CD4-positive, alpha-beta T cell treated with Interleukin-1 beta for 1 hour (primary cell): Measurements from ENCODE around the gene STC2.
A peak's percentile ranks its signal among the peaks of the same experiment; 100 is the strongest.
"Not testable (repeated sequence)": the region's sequence is repeated elsewhere in the genome, so short reads cannot be mapped to it uniquely, and the experiment has no call there.

Experiments used
- DNase-seq, 2 donors: peaks; one replicate each; pipeline ENCODE4 v3.0.0-alpha.2; 2020 to 2022

The STC2 gene

DNA sequence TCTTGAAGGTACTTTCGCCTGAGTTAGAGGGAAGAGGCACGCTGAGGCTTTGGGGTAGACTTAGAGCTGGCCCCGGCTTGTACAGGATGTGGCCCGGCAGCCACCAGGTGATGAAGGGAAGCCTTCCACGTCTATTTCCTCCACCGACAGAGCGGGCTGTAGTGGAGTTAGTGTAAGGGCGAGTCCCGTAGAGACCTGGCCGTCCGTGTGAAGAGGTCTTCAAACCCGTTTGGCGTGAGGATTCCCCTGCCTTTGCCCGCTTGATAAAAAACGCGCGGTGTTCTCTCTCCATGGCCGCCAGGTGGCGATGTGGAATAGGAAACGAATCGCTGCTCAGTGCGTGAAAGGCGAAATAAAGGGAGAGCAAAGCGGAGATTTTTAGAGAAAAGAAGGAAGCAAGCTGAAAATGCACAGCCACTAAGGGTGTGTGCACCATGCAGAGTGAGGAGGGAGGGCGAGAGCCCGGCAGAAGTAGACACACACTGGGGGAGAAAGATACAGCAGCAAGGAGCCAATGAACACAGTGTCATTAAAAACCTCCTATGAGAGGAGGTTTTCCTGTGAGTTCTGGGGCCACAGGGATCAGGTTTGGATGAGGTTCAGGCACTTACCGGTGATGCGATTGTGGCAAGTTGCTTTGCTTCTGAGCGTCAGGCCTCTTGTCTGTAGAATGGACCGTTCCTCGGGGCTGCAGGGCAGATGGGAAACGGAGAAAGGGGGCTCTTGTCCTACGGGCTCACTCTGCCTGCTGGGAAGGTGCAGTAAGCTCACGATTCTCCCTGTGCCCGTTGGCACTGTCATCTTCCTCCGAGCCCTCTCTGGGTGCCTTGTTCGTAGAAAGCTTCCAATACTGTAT is 34.2 kb downstream of the STC2 start:
- DNase-seq = peak; percentile 47 to 58

DNA sequence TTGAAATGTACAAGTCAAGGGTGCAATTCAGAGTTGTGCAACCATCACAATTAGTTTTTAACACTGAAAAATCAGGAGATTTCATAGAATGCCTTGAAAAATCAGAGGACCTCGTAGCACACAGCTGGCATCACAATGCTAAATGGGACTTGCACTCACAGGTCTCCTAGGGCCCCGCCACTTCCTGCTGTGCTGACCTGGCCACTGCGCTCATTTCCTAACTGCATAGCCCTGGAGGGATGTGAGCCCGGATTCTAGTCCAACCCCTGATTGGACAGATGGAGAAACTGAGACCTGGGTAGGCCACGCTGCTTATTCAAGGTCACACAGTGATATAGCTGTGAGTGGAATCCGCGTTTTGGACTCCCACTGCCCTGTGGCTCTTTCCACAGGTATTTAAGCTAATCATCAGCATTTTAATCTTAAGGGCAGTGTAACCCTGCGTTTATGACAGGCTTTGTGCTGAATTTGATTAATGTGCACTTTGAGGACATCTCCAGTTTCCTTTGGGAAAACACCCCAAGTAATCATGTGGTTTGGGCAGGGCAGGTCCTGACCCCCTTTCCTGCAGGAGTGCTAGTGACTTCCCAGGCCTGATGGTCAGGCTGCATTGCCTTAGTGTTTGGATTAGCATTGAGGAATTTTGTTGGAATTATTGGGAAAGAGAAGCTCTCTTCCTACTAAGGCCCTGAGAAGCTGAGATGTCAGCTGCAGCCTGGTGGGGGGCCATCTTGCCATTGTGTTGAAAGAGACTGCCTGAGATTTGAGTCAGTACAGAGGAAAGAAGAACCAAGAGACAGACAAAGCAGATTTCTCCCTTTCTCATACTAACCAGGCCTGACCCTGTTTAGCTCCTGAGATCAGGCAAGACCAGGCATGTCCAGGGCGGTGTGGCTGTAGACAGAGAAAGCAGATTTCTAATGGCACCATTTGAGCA is 36.2 kb downstream of the STC2 start:
- no peak for DNase-seq

DNA sequence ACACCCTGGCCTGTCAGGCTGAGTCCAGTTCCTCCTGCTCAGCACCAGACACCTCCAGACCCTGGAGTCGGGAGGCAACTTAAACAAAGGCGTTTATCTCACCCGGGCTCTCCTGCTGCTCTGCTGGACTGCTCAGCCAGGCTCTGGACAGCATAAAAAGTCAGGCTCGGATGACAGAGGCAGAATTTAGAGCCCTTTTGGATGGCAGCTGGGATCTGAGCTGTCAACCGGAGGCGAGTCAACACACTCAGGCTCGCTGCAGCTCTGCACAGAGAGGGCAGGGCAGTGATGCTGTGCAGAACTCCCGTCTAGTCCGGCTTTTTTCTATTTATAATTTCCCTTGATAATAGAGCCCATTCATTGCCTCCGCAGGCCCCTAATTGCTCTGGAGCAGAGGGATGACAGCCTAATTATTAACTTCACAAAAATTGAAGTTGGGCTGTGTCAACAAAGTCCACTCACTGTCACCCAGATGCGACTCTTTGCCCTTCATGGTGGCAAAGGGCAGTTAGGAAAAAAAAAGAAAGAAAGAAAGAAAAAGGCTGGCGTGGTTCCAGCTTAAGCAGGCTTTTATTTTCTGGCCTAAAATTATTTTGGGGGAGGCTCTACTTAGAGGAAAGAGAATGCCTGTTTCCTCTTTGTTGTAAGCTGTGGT is 37.6 kb downstream of the STC2 start:
- no peak for DNase-seq

DNA sequence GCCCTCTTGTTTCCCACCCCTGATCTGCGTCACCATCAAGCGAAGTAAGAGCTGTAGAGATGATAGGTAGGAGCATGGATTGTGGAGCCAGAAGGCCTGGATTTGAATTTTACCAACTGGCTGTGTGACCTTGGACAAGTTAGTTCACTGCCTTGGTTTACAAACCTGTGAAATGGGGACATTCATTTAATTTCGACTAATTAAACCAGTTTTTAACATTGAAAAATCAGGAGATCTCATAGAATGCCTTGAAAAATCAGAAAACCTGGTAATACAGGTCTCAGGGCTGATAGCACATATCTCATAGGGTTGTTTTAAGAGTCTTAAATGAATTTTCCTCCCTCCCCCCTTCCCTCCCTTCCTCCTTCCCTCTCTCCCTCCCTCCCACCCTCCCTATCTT is 38.8 kb downstream of the STC2 start:
- no peak for DNase-seq

DNA sequence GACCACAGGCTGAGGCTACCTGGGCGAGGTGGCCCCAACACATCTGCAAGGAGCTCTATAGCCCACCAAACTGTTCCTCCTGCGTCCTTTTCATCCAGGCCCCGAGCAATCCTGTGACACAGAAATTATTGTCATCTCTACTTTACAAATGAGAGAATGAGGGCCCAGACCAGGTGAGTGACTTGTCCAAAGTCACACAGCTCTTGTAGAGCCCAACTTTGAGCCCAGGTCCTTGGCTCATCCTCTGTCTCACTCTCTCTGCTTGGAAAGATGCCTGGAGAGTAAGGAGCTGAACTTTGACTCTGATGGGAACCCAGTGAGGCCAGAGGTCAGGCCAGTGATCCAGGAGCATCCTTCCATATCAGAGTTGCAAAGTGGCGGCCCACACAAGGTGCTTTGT is 39.6 kb downstream of the STC2 start:
- DNase-seq = no peak

DNA sequence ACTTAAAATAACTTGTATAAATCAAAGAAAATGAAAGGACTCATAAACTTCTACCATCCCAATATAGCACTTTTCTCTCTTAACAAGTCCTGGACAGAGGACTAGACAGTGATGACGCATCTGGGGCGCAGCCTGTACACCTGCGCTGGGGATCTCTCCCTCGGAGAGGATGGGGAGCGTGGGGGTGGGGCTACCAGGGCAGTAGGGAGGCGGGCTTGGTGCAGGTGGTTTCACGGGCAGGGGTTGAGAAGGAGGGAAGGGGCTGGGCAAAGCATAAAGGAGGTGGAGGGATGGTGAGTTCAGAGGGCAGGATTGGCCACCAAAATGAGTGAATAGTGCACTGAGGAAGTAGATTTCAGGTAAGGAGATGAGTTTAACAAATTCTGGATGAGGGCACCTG is 41.1 kb downstream of the STC2 start:
- DNase-seq = no peak

DNA sequence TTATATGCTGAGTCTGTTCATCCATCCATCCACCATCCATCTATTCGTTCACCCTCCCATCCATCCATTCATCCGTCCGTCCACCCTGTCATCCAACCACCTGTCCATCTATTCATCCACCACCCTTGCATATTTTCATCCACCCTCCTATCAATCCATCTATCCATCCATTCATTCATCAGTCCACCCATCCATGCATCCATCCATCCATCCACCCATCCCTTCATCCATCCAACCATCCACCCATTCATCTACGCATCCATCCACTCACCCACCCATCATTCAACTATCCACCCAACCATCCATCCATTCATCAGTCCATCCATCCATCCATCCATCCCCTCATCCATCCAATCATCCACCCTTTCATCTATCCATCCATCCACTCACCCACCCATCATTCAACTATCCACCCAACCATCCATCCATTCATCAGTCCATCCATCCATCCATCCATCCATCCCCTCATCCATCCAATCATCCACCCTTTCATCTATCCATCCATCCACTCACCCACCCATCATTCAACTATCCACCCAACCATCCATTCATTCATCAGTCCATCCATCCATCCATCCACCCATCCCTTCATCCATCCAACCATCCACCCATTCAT is 43.8 kb downstream of the STC2 start:
- DNase-seq = not testable (repeated sequence)

DNA sequence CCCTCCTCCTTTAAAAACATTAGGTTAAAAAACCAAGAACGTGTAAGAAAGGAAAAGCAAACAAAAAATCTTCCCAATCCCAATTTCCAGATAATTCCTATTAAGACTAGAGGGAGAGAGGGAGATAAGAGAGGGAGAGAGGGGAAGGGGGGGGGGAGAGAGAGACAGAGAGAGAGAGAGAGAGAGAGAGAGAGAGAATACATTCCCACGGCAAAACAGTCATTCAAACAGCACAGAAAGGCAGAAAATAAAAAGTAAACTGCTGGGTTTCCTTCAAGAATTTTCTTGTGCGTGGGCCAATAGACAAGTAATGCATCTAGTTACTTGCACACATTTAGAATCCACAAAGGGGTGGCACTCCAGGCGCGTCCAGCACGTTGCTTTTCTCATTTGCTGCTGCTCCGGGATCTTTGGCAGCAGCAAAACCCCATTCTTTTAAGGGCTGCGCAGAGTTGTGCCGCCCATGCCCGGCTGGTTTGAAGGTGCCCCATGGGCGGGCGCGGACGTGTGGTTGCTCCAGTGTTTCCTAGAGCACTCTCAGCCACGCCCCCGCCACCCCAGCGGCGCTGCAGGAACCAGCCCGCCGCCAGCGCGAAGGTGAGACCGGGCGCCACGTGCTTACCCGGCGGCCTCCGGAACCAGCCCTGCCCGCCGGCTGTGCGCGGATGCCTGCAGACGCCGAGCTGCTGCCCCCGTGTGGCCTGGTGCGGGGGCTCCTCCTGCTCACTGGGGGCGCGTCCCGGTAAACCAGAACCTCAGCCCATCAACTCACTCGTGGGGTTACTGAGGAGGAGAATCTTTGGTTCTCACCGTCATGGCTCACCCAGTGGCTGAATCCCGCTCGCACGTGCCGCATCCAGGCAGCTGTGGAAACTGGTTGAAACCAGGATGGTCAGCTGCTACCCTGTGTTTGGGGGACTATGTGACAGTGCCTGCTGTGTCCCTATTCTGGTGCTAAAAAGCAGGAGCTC is 44.6 kb downstream of the STC2 start:
- peak; percentile 57 to 58 for DNase-seq

DNA sequence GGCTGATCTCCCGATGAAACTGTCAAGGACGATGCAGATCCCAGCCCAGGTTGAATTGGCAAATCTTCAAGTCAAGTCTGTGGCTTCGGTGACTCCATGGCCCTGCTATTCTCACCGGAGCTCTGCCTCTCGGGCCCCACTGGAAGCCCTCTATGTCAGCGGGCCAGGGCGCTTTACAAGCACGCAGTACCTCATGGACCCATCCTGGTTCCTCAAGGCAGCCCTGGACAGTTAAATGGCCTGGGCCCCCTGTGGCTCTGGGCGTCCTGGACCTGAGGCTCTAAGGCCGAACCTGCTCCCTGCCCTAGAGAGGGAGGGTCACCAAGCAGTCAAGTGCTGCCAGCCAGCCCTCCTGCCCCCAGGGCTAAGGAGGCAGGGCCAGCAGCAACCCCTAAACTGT is 45.3 kb downstream of the STC2 start:
- DNase-seq = no peak

DNA sequence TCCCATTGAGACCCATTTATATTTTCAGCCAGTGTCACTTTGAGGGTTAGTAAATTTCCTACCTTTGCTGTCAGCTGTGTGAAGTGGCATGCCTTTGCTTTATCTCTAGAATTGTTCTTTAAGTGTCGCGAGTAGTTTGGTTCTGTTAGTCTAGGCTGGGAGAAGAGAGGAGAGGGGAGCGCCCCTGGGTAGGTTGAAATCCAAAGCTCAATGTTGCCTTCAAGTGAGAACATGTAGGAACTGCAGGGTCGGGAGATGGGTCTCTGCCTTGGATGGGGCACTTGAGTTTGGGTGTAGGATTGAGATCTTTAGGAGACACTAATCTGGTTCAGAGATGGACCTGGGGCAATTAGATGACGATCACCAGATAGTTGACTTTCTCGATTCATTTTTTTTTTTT is 46.3 kb downstream of the STC2 start:
- DNase-seq = no peak

DNA sequence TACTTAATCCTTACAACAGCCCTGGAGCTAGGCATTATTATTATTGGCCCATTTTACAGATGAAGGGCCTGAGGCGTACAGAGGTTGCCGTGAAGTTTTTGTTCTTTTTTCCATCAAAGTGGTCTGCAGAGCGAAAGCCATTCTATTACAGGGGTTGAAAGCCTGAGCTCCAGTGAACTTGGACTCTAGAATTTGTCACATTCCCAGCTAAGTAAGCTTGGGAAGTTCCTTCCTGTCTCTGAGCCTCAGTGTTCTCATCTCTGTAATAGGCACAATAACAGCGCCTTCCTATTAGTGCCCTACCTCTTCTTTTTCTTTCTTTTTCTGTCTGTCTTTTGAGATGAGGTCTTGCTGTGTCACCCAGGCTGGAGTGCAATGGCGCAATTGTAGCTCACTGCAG is 49.0 kb downstream of the STC2 start:
- no peak for DNase-seq

DNA sequence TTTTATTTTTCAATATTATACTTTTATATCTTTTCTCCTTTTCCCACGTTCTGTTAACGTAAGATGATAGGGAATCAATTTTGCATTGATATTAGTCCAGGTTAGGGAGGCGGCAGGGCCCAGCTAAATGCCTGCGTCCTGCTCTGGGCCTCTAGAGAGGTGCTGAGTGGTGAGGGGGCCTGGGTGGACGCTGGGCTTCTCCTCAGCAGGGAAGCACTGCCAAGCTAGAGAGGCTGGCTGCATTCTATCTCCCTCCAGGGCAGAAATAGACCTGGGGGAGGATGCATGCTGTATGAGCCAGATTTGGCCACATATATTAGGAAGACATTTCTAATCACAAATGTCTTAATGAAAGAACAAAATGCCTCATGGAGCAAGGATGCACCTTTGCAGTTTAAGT is 49.6 kb downstream of the STC2 start:
- DNase-seq = no peak

DNA sequence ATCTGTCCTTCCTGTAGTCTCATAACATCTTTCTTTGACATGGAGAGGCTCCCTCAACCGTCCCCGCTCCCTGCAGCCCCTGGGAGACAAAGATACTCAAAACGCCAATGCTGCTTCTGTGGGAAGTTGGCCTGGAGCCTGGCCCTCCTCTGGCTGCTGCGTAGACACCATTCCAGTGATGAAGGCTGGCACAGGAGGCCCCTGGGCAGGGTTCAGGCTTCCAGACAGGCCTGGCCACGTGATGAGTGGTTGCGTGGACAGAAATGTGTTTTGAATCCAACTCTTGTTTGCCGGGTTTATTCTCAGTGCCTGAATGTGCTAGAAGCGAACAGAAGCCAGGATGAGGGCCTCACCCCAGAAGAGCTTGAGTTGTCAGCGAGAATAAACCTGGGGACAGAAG is 50.0 kb downstream of the STC2 start:
- DNase-seq = no peak

DNA sequence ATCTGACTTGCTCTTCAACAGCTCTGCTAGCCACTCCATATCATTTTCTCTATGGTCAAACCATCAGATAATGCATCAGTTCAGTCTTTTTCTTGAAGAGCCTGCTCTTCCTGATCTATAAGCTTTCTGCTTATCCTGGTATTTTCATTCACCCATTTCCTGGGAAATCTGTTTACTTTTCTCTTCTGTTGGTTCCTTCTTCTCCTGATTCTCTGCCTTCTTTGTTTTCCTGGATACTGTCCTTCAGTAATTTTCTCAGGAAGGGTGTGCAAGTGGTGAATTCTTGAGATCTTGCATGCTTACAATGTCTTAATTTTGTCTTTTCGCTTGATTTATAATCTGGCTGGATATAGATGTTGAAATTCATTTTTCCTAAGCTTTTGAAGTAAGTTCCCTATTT is 53.4 kb downstream of the STC2 start:
- no peak for DNase-seq

DNA sequence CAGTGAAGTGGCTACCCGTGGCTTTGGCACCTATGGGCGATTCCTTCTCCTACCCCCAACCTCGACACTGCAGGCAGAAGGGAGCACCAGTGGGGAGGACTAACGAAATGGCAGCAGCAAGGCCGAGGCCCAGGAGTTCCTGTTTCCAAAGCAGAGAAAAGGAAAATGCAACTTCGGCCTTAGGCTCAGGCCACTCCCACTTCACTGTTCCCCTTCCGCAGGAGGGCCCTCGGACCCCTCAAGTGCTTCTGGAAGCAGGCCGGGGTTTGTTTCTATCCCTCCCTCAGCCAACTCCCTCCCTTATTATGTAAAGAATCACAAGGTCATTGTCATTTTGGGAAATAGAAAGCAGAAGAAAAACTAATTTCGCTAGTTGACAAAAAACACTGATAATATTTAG is 56.8 kb downstream of the STC2 start:
- no peak for DNase-seq

DNA sequence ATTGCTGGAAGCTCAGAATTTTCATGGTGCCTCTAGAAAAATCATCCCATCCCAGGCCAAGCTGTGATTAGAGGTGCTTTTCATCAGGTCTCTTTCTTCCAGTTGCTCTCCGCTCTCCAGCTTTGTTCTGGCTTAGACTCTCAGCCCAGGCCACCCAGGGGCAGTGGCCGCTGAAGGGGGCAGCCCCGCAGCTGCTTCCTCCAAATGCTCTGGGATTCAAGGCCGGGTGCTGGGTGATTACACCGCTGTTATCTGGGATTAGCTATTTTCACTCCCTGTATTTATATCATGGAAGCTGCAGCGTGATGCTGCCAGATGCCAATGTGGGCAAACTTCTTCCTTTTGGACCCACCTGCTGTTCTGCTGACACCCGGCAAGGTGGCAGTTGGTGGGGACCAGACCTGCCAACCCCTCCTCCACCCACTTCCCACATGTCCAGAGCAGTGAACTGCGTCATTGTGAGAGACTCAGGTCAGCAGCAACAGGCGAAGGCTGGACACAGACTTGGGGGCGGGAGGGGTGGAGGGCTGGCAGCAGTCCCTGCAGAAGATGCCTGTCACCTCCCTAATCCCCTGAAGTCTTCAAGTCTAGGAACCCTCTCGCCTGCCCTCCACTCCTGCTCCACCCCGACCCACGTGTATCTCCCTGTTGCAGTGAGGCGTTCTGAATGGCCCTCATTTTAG is 59.3 kb downstream of the STC2 start:
- DNase-seq = no peak

DNA sequence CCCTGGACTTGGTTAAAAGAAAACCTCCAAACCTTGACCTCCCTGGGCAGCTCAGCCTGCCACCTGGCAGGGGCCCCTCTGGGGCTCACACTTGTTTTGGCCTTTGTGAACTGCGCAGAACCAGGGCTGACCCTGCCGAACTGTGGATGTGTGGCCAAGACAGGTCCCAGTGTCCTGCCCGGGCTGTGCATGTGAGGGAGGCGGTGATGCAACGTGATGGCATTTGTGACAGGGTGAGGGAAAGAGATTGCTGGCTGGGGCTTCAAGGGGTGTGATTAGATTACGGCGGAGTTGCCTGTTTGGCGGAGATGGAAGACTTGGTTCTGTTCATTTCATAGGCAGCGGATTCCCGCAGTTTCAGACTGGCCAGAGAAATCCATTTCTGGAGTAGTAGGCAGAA is 62.8 kb downstream of the STC2 start:
- DNase-seq = no peak
